GM12878 (cell line): Measurements from ENCODE around the gene LRP2BP. TPM values are rescaled to one million over a fixed set of nuclear protein-coding genes. Genes with fewer than 3 reads are reported as not detected.

Experiments
- ATAC-seq: fragments of 200-7000 bp; cut with Tn5 transposase; 3 replicates; pipeline ENCODE4 v1.9.1; 2020; ENCODE audit warnings: mild to moderate bottlenecking, moderate library complexity
- BruUV-seq: library from RNA; stranded (reverse); fragments of 400-500 nt; replicated peaks from 2 replicates; lab custom pipeline; 2021; lab: Mats Ljungman, UMichigan
- CTCF ChIA-PET: fragments of 300-600 bp; sonication (Branson Sonifier 250); formaldehyde crosslinking; extraction: SDS; loops from one replicate; lab custom pipeline; 2021; ENCODE audit warnings: inconsistent platforms; lab: Yijun Ruan, JAX
- POLR2A ChIA-PET: fragments of 350-600 bp; formaldehyde crosslinking; extraction: SDS; loops from one replicate; lab custom pipeline; 2021; ENCODE audit warnings: inconsistent platforms; lab: Charles Lee
- RAD21 ChIA-PET: fragments of 300-600 bp; sonication (Branson Sonifier 250); formaldehyde crosslinking; loops from one replicate; lab custom pipeline; 2023; ENCODE audit warnings: antibody characterized with exemption; ENCODE audit not compliant: unreplicated experiment; lab: Charles Lee
- SMC1A ChIA-PET: fragments of 300-600 bp; sonication (Branson Sonifier 250); formaldehyde crosslinking; loops from one replicate; lab custom pipeline; 2023; ENCODE audit not compliant: unreplicated experiment, uncharacterized antibody; lab: Charles Lee
- DNase-seq: peaks from one replicate; pipeline ENCODE4 v3.0.0-alpha.2; 2011; ENCODE audit warnings: low read depth, low spot score
- FAIRE-seq: peaks from 3 replicates; lab custom pipeline; 2011; peaks lifted over from hg19 to GRCh38; lab: Jason Lieb, UNC
- H2AFZ ChIP-seq: 2 replicates; pipeline ENCODE4 v1.6.0; 2011; ENCODE audit warnings: low read depth, low read length, control low read depth; ENCODE audit not compliant: control insufficient read depth
- H3K27ac ChIP-seq: 2 replicates; pipeline ENCODE4 v1.5.1; 2011; ENCODE audit warnings: control low read depth; ENCODE audit not compliant: control insufficient read depth, insufficient read depth
- H3K27me3 ChIP-seq, 2 experiments: replicated peaks in 1 of 2; 2 replicates each; pipeline versions ENCODE4 v1.6.0 to v1.6.1; 2011; ENCODE audit warnings: low read length in 1 of 2; ENCODE audit not compliant: control insufficient read depth in 2 of 2, insufficient read depth in 2 of 2
- H3K36me3 ChIP-seq, 2 experiments: 2 replicates each; pipeline ENCODE4 v1.5.1; 2011; ENCODE audit warnings: low read length in 1 of 2; ENCODE audit not compliant: control insufficient read depth in 2 of 2, insufficient read depth in 2 of 2
- H3K4me1 ChIP-seq: 2 replicates; pipeline ENCODE4 v1.6.1; 2011; ENCODE audit warnings: mild to moderate bottlenecking, low read length, moderate library complexity, mixed read lengths; ENCODE audit not compliant: control insufficient read depth, insufficient read depth
- H3K4me2 ChIP-seq: 2 replicates; pipeline ENCODE4 v1.6.0; 2011; ENCODE audit warnings: control low read depth; ENCODE audit not compliant: control insufficient read depth, insufficient read depth
- H3K4me3 ChIP-seq: fragments of 200-600 bp; sonication (generic); 2 replicates; pipeline ENCODE4 v1.5.1; 2016
- H3K79me2 ChIP-seq: 2 replicates; pipeline ENCODE4 v1.6.0; 2011; ENCODE audit warnings: low read length; ENCODE audit not compliant: control insufficient read depth, insufficient read depth
- H3K9ac ChIP-seq: 2 replicates; pipeline ENCODE4 v1.8.0; 2011; ENCODE audit warnings: low read length, control low read depth, mixed read lengths; ENCODE audit not compliant: control insufficient read depth, insufficient read depth
- H3K9me3 ChIP-seq: replicated peaks from 3 replicates; pipeline ENCODE4 v1.5.1; 2011; ENCODE audit warnings: mild to moderate bottlenecking, low read length; ENCODE audit not compliant: control insufficient read depth, insufficient read depth
- H4K20me1 ChIP-seq: 2 replicates; pipeline ENCODE4 v1.6.0; 2011; ENCODE audit not compliant: control insufficient read depth, insufficient read depth
- BCLAF1 ChIP-seq: fragments of 450-650 bp; IDR thresholded peaks from 2 replicates; pipeline ENCODE4 v1.6.1; 2017; ENCODE audit warnings: antibody characterized with exemption, mild to moderate bottlenecking, moderate library complexity
- BHLHE40 ChIP-seq, 2 experiments: fragments of 450-650 bp in 1 of 2; IDR thresholded peaks; 2 replicates each; pipeline ENCODE4 v1.6.1; 2011 to 2017; ENCODE audit warnings: low read depth in 2 of 2, borderline replicate concordance in 1 of 2, improper control_type of control experiment in 1 of 2, low read length in 1 of 2, mild to moderate bottlenecking in 1 of 2
- CBFB ChIP-seq: IDR thresholded peaks from 2 replicates; pipeline ENCODE4 v1.6.1; 2016; ENCODE audit warnings: antibody characterized with exemption, low read depth
- CBX3 ChIP-seq: fragments of 200-600 bp; sonication (generic); IDR thresholded peaks from 2 replicates; pipeline ENCODE4 v1.6.1; 2016; ENCODE audit warnings: low read depth, borderline replicate concordance
- E4F1 ChIP-seq: fragments of 450-650 bp; IDR thresholded peaks from 2 replicates; pipeline ENCODE4 v1.6.1; 2018; ENCODE audit warnings: borderline replicate concordance, mild to moderate bottlenecking; ENCODE audit not compliant: partially characterized antibody
- ESRRA ChIP-seq: IDR thresholded peaks from 2 replicates; pipeline ENCODE4 v1.6.1; 2012; ENCODE audit warnings: mild to moderate bottlenecking, low read length, improper control_type of control experiment
- KDM1A ChIP-seq: fragments of 200-600 bp; sonication (generic); IDR thresholded peaks from 2 replicates; pipeline ENCODE4 v1.6.1; 2016; ENCODE audit warnings: borderline replicate concordance
- POLR2AphosphoS2 ChIP-seq: IDR thresholded peaks from 2 replicates; pipeline ENCODE4 v1.6.1; 2011; ENCODE audit warnings: low read depth, mild to moderate bottlenecking, low read length, improper control_type of control experiment, moderate library complexity
- POLR2AphosphoS5 ChIP-seq: IDR thresholded peaks from 2 replicates; pipeline ENCODE4 v1.6.1; 2011; ENCODE audit warnings: mild to moderate bottlenecking, low read length, inconsistent platforms
- SP1 ChIP-seq: IDR thresholded peaks from one replicate; pipeline ENCODE4 v1.6.1; 2011; ENCODE audit warnings: low read depth, low read length
- STAT3 ChIP-seq: IDR thresholded peaks from 2 replicates; pipeline ENCODE4 v1.6.1; 2011; ENCODE audit warnings: low read depth, low read length, improper control_type of control experiment
- TAF1 ChIP-seq: IDR thresholded peaks from 2 replicates; pipeline ENCODE4 v1.6.1; 2011; ENCODE audit warnings: mild to moderate bottlenecking, low read depth, low read length, borderline replicate concordance
- WRNIP1 ChIP-seq: IDR thresholded peaks from 2 replicates; pipeline ENCODE4 v1.6.1; 2011; ENCODE audit warnings: low read depth, low read length, improper control_type of control experiment, borderline replicate concordance
- ZZZ3 ChIP-seq: IDR thresholded peaks from 2 replicates; pipeline ENCODE4 v1.6.1; 2011; ENCODE audit warnings: low read depth; ENCODE audit not compliant: control insufficient read depth, insufficient read length
- WGBS: methylation state at CpG from one replicate; pipeline ENCODE4 v1.1.6; 2016; ENCODE audit warnings: low lambda C conversion rate; ENCODE audit not compliant: insufficient replicate concordance, insufficient coverage; ENCODE audit errors: missing lambda C conversion rate; 5-methylcytosine and 5-hydroxymethylcytosine counted together
- in situ Hi-C: fragments of 300-500 bp; cut with MboI; formaldehyde crosslinking; loops from 9 replicates; pipeline ENCODE4 v1.14.3; 2018; ENCODE audit warnings: mixed read lengths
- intact Hi-C: fragments of 100-400 bp; cut with micrococcal nuclease; formaldehyde crosslinking; loops from one replicate; pipeline ENCODE4 v1.14.2; 2022; ENCODE audit not compliant: unreplicated experiment
- polyA plus RNA-seq, 11 experiments: library from polyadenylated mRNA; depleted of rRNA in 4 of 11; unstranded in 6 of 11; stranded (reverse) in 5 of 11; fragments of >200 nt; fragmentation: Nextera tagmentation in 4 of 11; fragmentation: Illumina TruSeq in 1 of 11; extraction: Ambion mirVana in 4 of 11; extraction: Trizol in 1 of 11; gene quantifications; 1 replicate in 1 of 11; 2 replicates in 10 of 11; pipeline versions ENCODE4 v1.2.1 to v1.2.3, GENCODE V29; 2011 to 2016; ENCODE audit warnings: inconsistent platforms in 2 of 11, missing spikeins in 2 of 11, low read depth in 1 of 11
- total RNA-seq, 4 experiments: library from RNA; depleted of rRNA in 3 of 4; stranded (reverse); fragments of >200 nt in 3 of 4; fragmentation: Illumina TruSeq in 1 of 4; extraction: Trizol in 1 of 4; gene quantifications; 2 replicates each; pipeline versions ENCODE4 v1.2.1 to v1.2.3, GENCODE V29; 2013 to 2021

LRP2BP gene
- total and polyA plus RNA-seq, 10 of the 15 experiments (the other 5 are each of a cell fraction or from before 2014, with no cell fraction given) = 0.27 to 5.2 (median 1.0) TPM

- FAIRE-seq (no peak), DNase-seq (no peak), ATAC-seq (no peak)
- peaks cover 0 to under 1% of the 10 kb centered on the region in 2 experiments; a peak in 1 of 4 replicates for H3K36me3 ChIP-seq
- H4K20me1 ChIP-seq = no peaks in the 10 kb centered on the region
- RAD21 ChIA-PET = no interaction called here
- no peak overlapping the region for H3K4me3 ChIP-seq
- H3K4me1 ChIP-seq = peaks cover 19% of the 10 kb centered on the region
- H2AFZ ChIP-seq = no peak overlapping the region
- CTCF ChIA-PET = interaction anchor here (1.0 kb wide), 1 partner anchor 206 kb away, joined by 3 read pairs; no protein-coding TSS in a partner anchor
- H3K79me2 ChIP-seq = peaks cover 29% of the 10 kb centered on the region
- H3K27me3 ChIP-seq = no peaks in the 10 kb centered on the region
- intact Hi-C loops (no loop called here), in situ Hi-C loops (no loop called here)
- SMC1A ChIA-PET = interaction anchor here (1.1 to 2.7 kb wide), 2 partner anchors 46 to 183 kb away, joined by 3 to 7 read pairs; partner anchors contain the start of gene SNX25
- no TSS peak for BruUV-seq
- TF ChIP-seq WRNIP1 (no peak), ZZZ3 (no peak), ESRRA (no peak), POLR2AphosphoS2 (no peak), POLR2AphosphoS5 (no peak), KDM1A (no peak), BHLHE40 (IDR thresholded peaks at IDR 0.05; ENCODE audit: borderline replicate concordance in 1 of 2, low read depth in 2 of 2, low read length in 1 of 2) (no peak), SP1 (no peak), CBX3 (no peak), STAT3 (no peak), CBFB (no peak), BCLAF1 (no peak), E4F1 (no peak), TAF1 (no peak)
- H3K9ac ChIP-seq = no peak overlapping the region
- no peak overlapping the region for H3K27ac ChIP-seq
- H3K9me3 ChIP-seq = no peaks in the 10 kb centered on the region
- POLR2A ChIA-PET = interaction anchor here (7.9 kb wide), 1 partner anchor 83 kb away, joined by 60 read pairs; no protein-coding TSS in a partner anchor
- 68% methylated on average over 1 of the region's 1 CpG for WGBS
- no peak overlapping the region for H3K4me2 ChIP-seq
Measured at GRCh38 chr4:185392156-185392555, 3.6 kb downstream of the LRP2BP start.
